CD14-positive monocyte (primary cell): ENCODE results near the gene SPSB3. TPM values are rescaled to one million over a fixed set of nuclear protein-coding genes. Genes with fewer than 3 reads are reported as not detected.
A peak's percentile ranks its signal among the peaks of the same experiment; 100 is the strongest.

Source experiments
- DNase-seq, 3 donors: peaks; one replicate each; pipeline ENCODE4 v3.0.0-alpha.2; 2011 to 2022
- H2AFZ ChIP-seq: 2 replicates; pipeline ENCODE4 v1.6.0; 2012; ENCODE audit warnings: mild to moderate bottlenecking, low read depth, low read length, inconsistent platforms; ENCODE audit not compliant: insufficient read depth, poor library complexity, severe bottlenecking
- H3K27ac ChIP-seq, 2 donors: 1 replicate in 1 of 2; 2 replicates in 1 of 2; pipeline ENCODE4 v1.5.1; 2012 to 2013; ENCODE audit warnings: low read length in 2 of 2, control low read depth in 1 of 2, inconsistent platforms in 1 of 2, low read depth in 1 of 2, mild to moderate bottlenecking in 1 of 2
- H3K27me3 ChIP-seq, 2 donors: one replicate each; pipeline versions ENCODE4 v1.6.0 to v1.6.1; 2011 to 2013; ENCODE audit warnings: low read length in 2 of 2; ENCODE audit not compliant: control insufficient read depth in 2 of 2, insufficient read depth in 2 of 2
- H3K36me3 ChIP-seq, 2 donors: replicated peaks in 1 of 2; 1 replicate in 1 of 2; 2 replicates in 1 of 2; pipeline versions ENCODE4 v1.5.1 to v1.6.1; 2012 to 2013; ENCODE audit warnings: low read length in 2 of 2, control low read depth in 1 of 2, inconsistent platforms in 1 of 2, mild to moderate bottlenecking in 1 of 2; ENCODE audit not compliant: insufficient read depth in 2 of 2, control insufficient read depth in 1 of 2
- H3K4me1 ChIP-seq, 2 donors: 1 replicate in 1 of 2; 2 replicates in 1 of 2; pipeline versions ENCODE4 v1.5.1 to v1.6.1; 2012 to 2013; ENCODE audit warnings: low read length in 2 of 2, control low read depth in 1 of 2, inconsistent platforms in 1 of 2, mild to moderate bottlenecking in 1 of 2, moderate library complexity in 1 of 2; ENCODE audit not compliant: insufficient read depth in 2 of 2, control insufficient read depth in 1 of 2
- H3K4me2 ChIP-seq: replicated peaks from 2 replicates; pipeline ENCODE3; 2012; ENCODE audit warnings: low read length, moderate library complexity, mild to moderate bottlenecking; ENCODE audit not compliant: poor library complexity, severe bottlenecking; ENCODE audit errors: extremely low read depth
- H3K4me3 ChIP-seq, 3 experiments: fragments of 200-600 bp in 1 of 3; sonication (generic) in 1 of 3; replicated peaks in 1 of 3; 1 replicate in 2 of 3; 2 replicates in 1 of 3; pipeline ENCODE4 v1.5.1; 2011 to 2013; ENCODE audit warnings: low read length in 3 of 3, mild to moderate bottlenecking in 3 of 3, control low read depth in 2 of 3, low read depth in 2 of 3, inconsistent platforms in 1 of 3, moderate library complexity in 1 of 3
- H3K79me2 ChIP-seq: 2 replicates; pipeline ENCODE4 v1.6.0; 2012; ENCODE audit warnings: mild to moderate bottlenecking, control low read depth, inconsistent platforms, low read length, moderate library complexity; ENCODE audit not compliant: insufficient read depth
- H3K9ac ChIP-seq: 2 replicates; pipeline ENCODE4 v1.6.0; 2017; ENCODE audit warnings: low read length, mild to moderate bottlenecking; ENCODE audit not compliant: insufficient read depth, poor library complexity, severe bottlenecking
- H3K9me3 ChIP-seq, 2 donors: replicated peaks in 1 of 2; 1 replicate in 1 of 2; 2 replicates in 1 of 2; pipeline versions ENCODE4 v1.5.1 to v1.6.1; 2012 to 2013; ENCODE audit warnings: low read length in 2 of 2, control low read depth in 1 of 2; ENCODE audit not compliant: control insufficient read depth in 1 of 2, insufficient read depth in 1 of 2
- H4K20me1 ChIP-seq: 2 replicates; pipeline ENCODE4 v1.6.0; 2012; ENCODE audit warnings: mild to moderate bottlenecking, low read length, control low read depth, moderate library complexity; ENCODE audit not compliant: insufficient read depth
- H3K27ac Mint-ChIP-seq, 7 donors: one replicate each; pipeline ENCODE4 v1.8.0; 2020; ENCODE audit warnings: mild to moderate bottlenecking in 7 of 7, mixed read lengths in 7 of 7, moderate library complexity in 6 of 7, inconsistent platforms in 2 of 7
- H3K27me3 Mint-ChIP-seq, 3 donors: one replicate each; pipeline ENCODE4 v1.8.0; 2021 to 2022; ENCODE audit warnings: low read depth in 3 of 3, mild to moderate bottlenecking in 3 of 3, mixed read lengths in 3 of 3, moderate library complexity in 3 of 3, inconsistent platforms in 1 of 3
- H3K36me3 Mint-ChIP-seq, 2 donors: one replicate each; pipeline ENCODE4 v1.8.0; 2020; ENCODE audit warnings: mixed read lengths in 2 of 2, inconsistent platforms in 1 of 2, mild to moderate bottlenecking in 1 of 2
- H3K4me1 Mint-ChIP-seq: one replicate; pipeline ENCODE4 v1.8.0; 2020; ENCODE audit warnings: mild to moderate bottlenecking, mixed read lengths
- H3K4me3 Mint-ChIP-seq, 2 donors: one replicate each; pipeline ENCODE4 v1.8.0; 2020; ENCODE audit warnings: mild to moderate bottlenecking in 2 of 2, mixed read lengths in 2 of 2, moderate library complexity in 1 of 2
- H3K9me3 Mint-ChIP-seq, 7 donors: one replicate each; pipeline ENCODE4 v1.8.0; 2020 to 2022; ENCODE audit warnings: mixed read lengths in 7 of 7, mild to moderate bottlenecking in 6 of 7, moderate library complexity in 6 of 7, inconsistent platforms in 2 of 7
- CTCF ChIP-seq: fragments of 200-600 bp; IDR thresholded peaks from one replicate; pipeline ENCODE4 v1.8.0; 2022; ENCODE audit warnings: antibody characterized with exemption, mild to moderate bottlenecking
- WGBS: methylation state at CpG from one replicate; pipeline ENCODE4 v1.1.5; 2013; ENCODE audit warnings: missing lambda C conversion rate; ENCODE audit not compliant: insufficient coverage; 5-methylcytosine and 5-hydroxymethylcytosine counted together
- intact Hi-C, 2 donors: fragments of 100-400 bp; cut with micrococcal nuclease; formaldehyde crosslinking; loops; one replicate each; pipeline versions ENCODE4 v1.15.0 to v1.15.1; 2023
- polyA plus RNA-seq, 3 donors: library from polyadenylated mRNA; depleted of rRNA in 1 of 3; unstranded in 2 of 3; stranded (reverse) in 1 of 3; fragments of 300-500 nt in 2 of 3; fragments of >200 nt in 1 of 3; fragmentation: Illumina TruSeq in 2 of 3; gene quantifications; 1 replicate in 2 of 3; 2 replicates in 1 of 3; pipeline ENCODE4 v1.2.3, GENCODE V29; 2012 to 2021

Gene SPSB3
- polyA plus RNA-seq, 3 donors = 36.8 to 151 (median 40.2) TPM

DNA sequence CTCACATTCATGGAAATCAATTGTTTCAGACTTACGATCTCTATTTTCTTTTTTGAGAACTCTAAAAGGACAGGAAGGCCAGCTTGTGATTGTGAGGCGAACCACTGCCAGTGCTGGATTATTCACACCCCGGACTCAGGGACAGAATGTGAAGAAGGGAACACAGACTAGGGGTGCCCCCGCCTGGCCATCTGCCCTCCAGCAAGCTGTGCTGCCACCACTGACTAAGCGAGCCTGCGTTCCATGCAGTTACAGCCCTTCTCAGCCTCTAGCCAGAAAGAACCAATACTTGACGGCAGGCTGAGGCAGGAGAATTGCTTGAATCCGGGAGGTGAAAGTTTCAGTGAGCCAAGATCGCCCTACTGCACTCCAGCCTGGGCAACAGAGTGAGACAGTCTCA, 41.5 kb upstream of the SPSB3 start:
- Histone ChIP-seq H3K27ac (no peak overlapping the region), H3K4me3 (no peak overlapping the region), H3K4me2 (no peak overlapping the region), H3K9me3 (no peaks in the 10 kb centered on the region), H3K9ac (no peak overlapping the region), H3K79me2 (peaks cover 50% of the 10 kb centered on the region), H4K20me1 (peaks cover 59% of the 10 kb centered on the region), H3K4me1 (peaks cover 19 to 33% of the 10 kb centered on the region in 2 donors), H3K36me3 (peaks cover 38 to 42% of the 10 kb centered on the region in 2 donors), H2AFZ (no peak overlapping the region), H3K27me3 (no peaks in the 10 kb centered on the region)
- no peak for DNase-seq
- intact Hi-C loops = no loop called here
- Mint-ChIP-seq H3K36me3 (peaks cover 18 to 50% of the 10 kb centered on the region in 2 donors), H3K4me1 (peaks cover 26% of the 10 kb centered on the region), H3K27ac (no peak overlapping the region), H3K9me3 (peaks cover 0 to 2% (median 0%) of the 10 kb centered on the region in 7 donors), H3K27me3 (peaks cover 0 to 3% (median 0%) of the 10 kb centered on the region in 3 donors), H3K4me3 (no peak overlapping the region)
- TF ChIP-seq CTCF = no peak
- WGBS = 78% methylated on average over 9 of the region's 9 CpGs

GRCh38 chr16:1822801-1823200, 40.4 kb upstream of the SPSB3 start:
- Histone ChIP-seq H3K9me3 (no peaks in the 10 kb centered on the region), H3K4me1 (peaks cover 14 to 24% of the 10 kb centered on the region in 2 donors), H3K79me2 (peaks cover 40% of the 10 kb centered on the region), H3K9ac (no peak overlapping the region), H3K27me3 (no peaks in the 10 kb centered on the region), H4K20me1 (peaks cover 61% of the 10 kb centered on the region), H3K4me2 (no peak overlapping the region), H3K36me3 (peaks cover 48 to 52% of the 10 kb centered on the region in 2 donors), H3K27ac (no peak overlapping the region), H3K4me3 (no peak overlapping the region), H2AFZ (no peak overlapping the region)
- peaks cover 0 to 2% (median 0%) of the 10 kb centered on the region in 7 donors for H3K9me3 Mint-ChIP-seq
- intact Hi-C loops = no loop called here
- H3K4me1 Mint-ChIP-seq = peaks cover 18% of the 10 kb centered on the region
- no peak for TF ChIP-seq CTCF
- H3K4me3 Mint-ChIP-seq = no peak overlapping the region
- over 99% methylated on average over 16 of the region's 16 CpGs for WGBS
- peaks cover 0 to 3% (median 0%) of the 10 kb centered on the region in 3 donors for H3K27me3 Mint-ChIP-seq
- no peak for DNase-seq
- H3K27ac Mint-ChIP-seq = peak overlapping the region in 1 of 7 donors; percentile 76
- H3K36me3 Mint-ChIP-seq = peaks cover 20 to 57% of the 10 kb centered on the region in 2 donors
